Prostate gland (tissue), 2 donors: ENCODE measurements around the gene MUC12.
"Not testable (repeated sequence)": the region's sequence is repeated elsewhere in the genome, so short reads cannot be mapped to it uniquely, and the experiment has no call there.

Experiments
- CTCF ChIP-seq, 4 experiments: fragments of 200-600 bp in 2 of 4; fragments of 450-650 bp in 2 of 4; sonication (generic) in 2 of 4; IDR thresholded peaks; 1 replicate in 3 of 4; 2 replicates in 1 of 4; pipeline ENCODE4 v1.5.1; 2016 to 2019; ENCODE audit warnings: antibody characterized with exemption in 4 of 4, mild to moderate bottlenecking in 2 of 4, moderate library complexity in 2 of 4
- POLR2A ChIP-seq: fragments of 450-650 bp; IDR thresholded peaks from one replicate; pipeline ENCODE4 v1.6.1; 2016; ENCODE audit warnings: antibody characterized with exemption, mild to moderate bottlenecking

GRCh38 chr7:101065162-101065561 is 95.8 kb downstream of the MUC12 start:
- TF ChIP-seq CTCF (IDR thresholded peaks at IDR 0.05); POLR2A: not testable (repeated sequence)
